B cell (primary cell): ENCODE results near the gene PCDHGC3. TPM values are rescaled to one million over a fixed set of nuclear protein-coding genes. Genes with fewer than 3 reads are reported as not detected.

Experiments
- ATAC-seq: fragments of 200-7000 bp; cut with Tn5 transposase; one replicate; pipeline ENCODE4 v1.10.0; 2021; ENCODE audit warnings: low read depth, mild to moderate bottlenecking, moderate number of reproducible peaks, moderate library complexity
- CTCF ChIA-PET: fragments of 350-600 bp; sonication (Branson Sonifier 250); formaldehyde crosslinking; loops from one replicate; lab custom pipeline; 2021; ENCODE audit warnings: antibody characterized with exemption, inconsistent platforms; lab: Charles Lee
- POLR2A ChIA-PET: fragments of 350-600 bp; sonication (Branson Sonifier 250); formaldehyde crosslinking; loops from one replicate; lab custom pipeline; 2021; ENCODE audit warnings: antibody characterized with exemption; lab: Charles Lee
- DNase-seq: peaks from one replicate; pipeline ENCODE4 v3.0.0; 2013
- H2AFZ ChIP-seq: 2 replicates; pipeline ENCODE4 v1.6.1; 2012; ENCODE audit warnings: mild to moderate bottlenecking, low read depth, low read length; ENCODE audit not compliant: insufficient read depth, poor library complexity, severe bottlenecking
- H3K27ac ChIP-seq, 2 donors: 1 replicate in 1 of 2; 2 replicates in 1 of 2; pipeline ENCODE4 v1.5.1; 2012 to 2013; ENCODE audit warnings: low read length in 2 of 2, mild to moderate bottlenecking in 2 of 2, moderate library complexity in 1 of 2
- H3K27me3 ChIP-seq, 4 experiments: fragments of 200-600 bp in 1 of 4; sonication (generic) in 1 of 4; replicated peaks in 1 of 4; 1 replicate in 2 of 4; 2 replicates in 2 of 4; pipeline versions ENCODE4 v1.6.1 to v1.7.0; 2013 to 2016; ENCODE audit warnings: low read length in 3 of 4, mild to moderate bottlenecking in 2 of 4, mixed read lengths in 1 of 4, moderate library complexity in 1 of 4; ENCODE audit not compliant: insufficient read depth in 4 of 4, control insufficient read depth in 3 of 4; ENCODE audit errors: control extremely low read depth in 1 of 4
- H3K36me3 ChIP-seq, 2 experiments: replicated peaks in 1 of 2; 1 replicate in 1 of 2; 2 replicates in 1 of 2; pipeline versions ENCODE4 v1.6.1 to v1.7.1; 2013; ENCODE audit warnings: low read length in 1 of 2; ENCODE audit not compliant: insufficient read depth in 2 of 2, control insufficient read depth in 1 of 2; ENCODE audit errors: control extremely low read depth in 1 of 2, extremely low read depth in 1 of 2
- H3K4me1 ChIP-seq, 2 donors: fragments of 200-600 bp in 1 of 2; sonication (generic) in 1 of 2; 1 replicate in 1 of 2; 2 replicates in 1 of 2; pipeline versions ENCODE4 v1.5.1 to v1.6.1; 2013 to 2017; ENCODE audit warnings: low read length in 2 of 2; ENCODE audit not compliant: control insufficient read depth in 2 of 2, insufficient read depth in 2 of 2
- H3K4me2 ChIP-seq: replicated peaks from 2 replicates; pipeline ENCODE3; 2012; ENCODE audit warnings: mild to moderate bottlenecking, low read depth, low read length; ENCODE audit not compliant: poor library complexity, severe bottlenecking
- H3K4me3 ChIP-seq, 5 experiments: fragments of 200-600 bp in 1 of 5; sonication (generic) in 1 of 5; 1 replicate in 3 of 5; 2 replicates in 2 of 5; pipeline versions ENCODE4 v1.5.1 to v1.7.0; 2011 to 2016; ENCODE audit warnings: low read length in 4 of 5, mild to moderate bottlenecking in 4 of 5, low read depth in 2 of 5, control low read depth in 1 of 5, moderate library complexity in 1 of 5; ENCODE audit not compliant: insufficient read depth in 1 of 5; ENCODE audit errors: control extremely low read depth in 1 of 5, extremely low read depth in 1 of 5
- H3K79me2 ChIP-seq: fragments of 200-600 bp; sonication (generic); one replicate; pipeline ENCODE4 v1.6.0; 2016; ENCODE audit warnings: low read length; ENCODE audit not compliant: control insufficient read depth, insufficient read depth
- H3K9ac ChIP-seq: fragments of 200-600 bp; sonication (generic); 2 replicates; pipeline ENCODE4 v1.6.1; 2017; ENCODE audit warnings: mild to moderate bottlenecking, low read length, moderate library complexity
- H3K9me3 ChIP-seq, 3 donors: one replicate each; pipeline versions ENCODE4 v1.6.1 to v1.7.1; 2013; ENCODE audit warnings: low read length in 2 of 3; ENCODE audit not compliant: control insufficient read depth in 2 of 3, insufficient read depth in 1 of 3; ENCODE audit errors: control extremely low read depth in 1 of 3
- H4K20me1 ChIP-seq: 2 replicates; pipeline ENCODE4 v1.6.0; 2012; ENCODE audit warnings: mild to moderate bottlenecking, low read length; ENCODE audit not compliant: insufficient read depth, control insufficient read depth, poor library complexity, severe bottlenecking
- H3K27ac Mint-ChIP-seq: one replicate; pipeline ENCODE4 v1.8.0; 2021; ENCODE audit warnings: mixed read lengths
- H3K27me3 Mint-ChIP-seq: one replicate; pipeline ENCODE4 v1.8.0; 2021; ENCODE audit warnings: mixed read lengths
- H3K4me1 Mint-ChIP-seq: one replicate; pipeline ENCODE4 v1.8.0; 2021; ENCODE audit warnings: mixed read lengths
- H3K4me3 Mint-ChIP-seq: one replicate; pipeline ENCODE4 v1.8.0; 2021; ENCODE audit warnings: mixed read lengths
- H3K9me3 Mint-ChIP-seq: one replicate; pipeline ENCODE4 v1.8.0; 2022; ENCODE audit warnings: mixed read lengths; ENCODE audit not compliant: insufficient read depth
- EZH2 ChIP-seq: IDR thresholded peaks from 2 replicates; pipeline ENCODE4 v1.6.1; 2012; ENCODE audit warnings: borderline replicate concordance, low read depth, mild to moderate bottlenecking, moderate library complexity, low read length; ENCODE audit not compliant: insufficient read depth, poor library complexity, severe bottlenecking
- WGBS: methylation state at CpG from one replicate; pipeline ENCODE4 v1.1.5; 2013; ENCODE audit warnings: missing lambda C conversion rate; ENCODE audit not compliant: insufficient coverage; 5-methylcytosine and 5-hydroxymethylcytosine counted together
- intact Hi-C: fragments of 100-400 bp; cut with micrococcal nuclease; formaldehyde crosslinking; loops from one replicate; pipeline ENCODE4 v1.10.0; 2022
- polyA plus RNA-seq: library from polyadenylated mRNA; depleted of rRNA; stranded (reverse); fragments of >200 nt; gene quantifications from 2 replicates; pipeline ENCODE4 v1.2.3, GENCODE V29; 2012
- total RNA-seq, 2 donors: library from RNA; stranded (reverse); fragments of 120-200 nt in 1 of 2; gene quantifications; 1 replicate in 1 of 2; 2 replicates in 1 of 2; pipeline versions ENCODE4 v1.2.3 to v1.2.4, GENCODE V29; 2013 to 2022
- TF ChIP-seq, protein P1 (sequence below): fragments of 200-600 bp; IDR thresholded peaks from one replicate; pipeline ENCODE4 v1.8.0; 2022; ENCODE audit warnings: antibody characterized with exemption, mild to moderate bottlenecking

Gene PCDHGC3
- total and polyA plus RNA-seq, 2 donors (not counting 1 experiment from before 2014, with no cell fraction given), result 0.88 to 2.0 TPM

- Histone ChIP-seq H3K79me2 (no peaks in the 10 kb centered on the region), H3K27ac (no peak overlapping the region), H2AFZ (no peak overlapping the region), H3K4me1 (peaks cover 15 to 17% of the 10 kb centered on the region in 2 donors), H4K20me1 (no peaks in the 10 kb centered on the region), H3K36me3 (no peaks in the 10 kb centered on the region), H3K9ac (no peak overlapping the region), H3K27me3 (peaks cover 0 to 36% (median 20%) of the 10 kb centered on the region in 4 experiments), H3K4me2 (no peak overlapping the region), H3K9me3 (peaks cover 0 to 36% (median 26%) of the 10 kb centered on the region in 3 donors), H3K4me3 (no peak overlapping the region)
- Mint-ChIP-seq H3K4me3 (no peak overlapping the region), H3K27ac (no peak overlapping the region), H3K27me3 (peaks cover 26% of the 10 kb centered on the region), H3K9me3 (peaks cover 3% of the 10 kb centered on the region), H3K4me1 (peaks cover 7% of the 10 kb centered on the region)
- DNase-seq (no peak), ATAC-seq (no peak)
- ChIA-PET CTCF (interaction anchor here (1.5 kb wide), 1 partner anchor 133 kb away, joined by 3 read pairs; no protein-coding TSS in a partner anchor), POLR2A (no interaction called here)
- no CpG with 5 or more reads among the region's 2 CpGs for WGBS
- TF ChIP-seq, protein P1, sequence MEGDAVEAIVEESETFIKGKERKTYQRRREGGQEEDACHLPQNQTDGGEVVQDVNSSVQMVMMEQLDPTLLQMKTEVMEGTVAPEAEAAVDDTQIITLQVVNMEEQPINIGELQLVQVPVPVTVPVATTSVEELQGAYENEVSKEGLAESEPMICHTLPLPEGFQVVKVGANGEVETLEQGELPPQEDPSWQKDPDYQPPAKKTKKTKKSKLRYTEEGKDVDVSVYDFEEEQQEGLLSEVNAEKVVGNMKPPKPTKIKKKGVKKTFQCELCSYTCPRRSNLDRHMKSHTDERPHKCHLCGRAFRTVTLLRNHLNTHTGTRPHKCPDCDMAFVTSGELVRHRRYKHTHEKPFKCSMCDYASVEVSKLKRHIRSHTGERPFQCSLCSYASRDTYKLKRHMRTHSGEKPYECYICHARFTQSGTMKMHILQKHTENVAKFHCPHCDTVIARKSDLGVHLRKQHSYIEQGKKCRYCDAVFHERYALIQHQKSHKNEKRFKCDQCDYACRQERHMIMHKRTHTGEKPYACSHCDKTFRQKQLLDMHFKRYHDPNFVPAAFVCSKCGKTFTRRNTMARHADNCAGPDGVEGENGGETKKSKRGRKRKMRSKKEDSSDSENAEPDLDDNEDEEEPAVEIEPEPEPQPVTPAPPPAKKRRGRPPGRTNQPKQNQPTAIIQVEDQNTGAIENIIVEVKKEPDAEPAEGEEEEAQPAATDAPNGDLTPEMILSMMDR, result no peak
- TF ChIP-seq EZH2, result no peak
- intact Hi-C loops, result no loop called here
Measured at GRCh38 chr5:141434006-141434405, 41.8 kb upstream of the PCDHGC3 start.

DNA sequence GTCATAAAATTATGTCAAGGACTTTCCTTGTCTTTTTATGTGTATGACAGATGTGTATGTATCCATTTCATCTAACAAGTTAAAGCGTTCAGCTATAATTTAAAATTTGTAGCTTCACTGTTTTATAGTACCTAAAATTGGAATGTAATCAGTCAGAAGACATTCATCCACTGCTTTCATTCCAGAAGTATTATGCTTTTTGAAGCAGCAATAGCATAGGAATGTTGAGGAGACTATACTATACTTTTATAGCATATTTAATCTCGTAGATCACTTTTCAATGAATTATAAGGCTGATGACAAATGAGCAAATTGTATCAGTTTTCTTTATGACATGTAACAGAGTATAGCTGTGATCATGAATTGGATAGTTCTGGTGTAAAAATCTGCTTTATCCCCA, 38.5 kb upstream of the PCDHGC3 start:
- intact Hi-C loops, result no loop called here
- Histone ChIP-seq H3K9ac (no peak overlapping the region), H2AFZ (no peak overlapping the region), H3K4me3 (no peak overlapping the region), H3K4me1 (no peaks in the 10 kb centered on the region), H3K9me3 (peaks cover 0 to 30% (median 6%) of the 10 kb centered on the region in 3 donors), H3K79me2 (no peaks in the 10 kb centered on the region), H4K20me1 (no peaks in the 10 kb centered on the region), H3K27me3 (peaks cover 0 to 19% (median 2%) of the 10 kb centered on the region in 4 experiments), H3K27ac (no peak overlapping the region), H3K36me3 (no peaks in the 10 kb centered on the region), H3K4me2 (no peak overlapping the region)
- Mint-ChIP-seq H3K27me3 (peaks cover 12% of the 10 kb centered on the region), H3K27ac (no peak overlapping the region), H3K9me3 (peaks cover 2% of the 10 kb centered on the region), H3K4me3 (no peak overlapping the region), H3K4me1 (no peaks in the 10 kb centered on the region)
- ChIA-PET POLR2A (no interaction called here), CTCF (no interaction called here)
- no peak for ATAC-seq
- no CpG with 5 or more reads among the region's 2 CpGs for WGBS
- no peak for DNase-seq
- TF ChIP-seq EZH2, result no peak
